ENCODE data around the gene HLA-DRA.
"Not testable (repeated sequence)": the region's sequence is repeated elsewhere in the genome, so short reads cannot be mapped to it uniquely, and the experiment has no call there.

Gene HLA-DRA

GRCh38 chr6:32432050-32432450, 7.6 kb upstream of the HLA-DRA start:
- DNase-seq, result no peak

DNA sequence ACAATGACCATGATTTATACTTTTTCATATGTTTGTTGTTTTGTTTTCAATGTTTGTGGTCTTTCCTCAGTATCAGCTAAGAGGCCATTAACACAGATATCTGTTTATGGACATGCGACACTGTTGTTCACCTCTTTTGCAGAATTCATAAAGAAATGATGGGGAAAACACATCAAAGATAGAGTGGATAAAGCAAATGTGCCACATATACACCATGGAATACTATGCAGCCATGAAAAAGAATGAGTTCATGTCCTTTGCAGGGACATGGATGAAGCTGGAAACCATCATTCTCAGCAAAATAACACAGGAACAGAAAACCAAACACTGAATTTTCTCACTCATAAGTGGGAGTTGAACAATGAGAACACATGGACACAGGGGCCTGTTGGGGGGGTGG, 5.7 kb upstream of the HLA-DRA start:
- not testable (repeated sequence) for DNase-seq

DNA sequence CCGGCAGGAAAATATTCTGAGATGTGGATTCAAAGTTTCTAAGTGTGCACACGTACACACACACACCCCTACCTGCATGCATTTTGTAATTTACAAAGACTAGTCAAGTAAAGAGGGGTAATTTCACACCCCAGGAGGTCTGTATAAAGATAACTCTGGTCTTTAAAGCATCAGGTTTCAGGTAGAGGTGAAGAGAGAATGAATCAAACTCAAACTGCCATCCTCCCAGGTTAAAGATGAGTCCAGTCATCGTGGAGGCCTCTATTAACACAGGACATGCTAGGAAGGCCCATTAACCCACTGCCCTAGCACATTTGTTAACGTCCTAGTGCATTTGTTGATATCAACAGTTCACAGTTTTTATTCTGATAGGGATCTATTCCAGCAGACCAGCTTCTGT, 3.5 kb upstream of the HLA-DRA start:
- DNase-seq, result no peak

GRCh38 chr6:32436995-32437836, 2.5 kb upstream of the HLA-DRA start:
- DNase-seq, result no peak

DNA sequence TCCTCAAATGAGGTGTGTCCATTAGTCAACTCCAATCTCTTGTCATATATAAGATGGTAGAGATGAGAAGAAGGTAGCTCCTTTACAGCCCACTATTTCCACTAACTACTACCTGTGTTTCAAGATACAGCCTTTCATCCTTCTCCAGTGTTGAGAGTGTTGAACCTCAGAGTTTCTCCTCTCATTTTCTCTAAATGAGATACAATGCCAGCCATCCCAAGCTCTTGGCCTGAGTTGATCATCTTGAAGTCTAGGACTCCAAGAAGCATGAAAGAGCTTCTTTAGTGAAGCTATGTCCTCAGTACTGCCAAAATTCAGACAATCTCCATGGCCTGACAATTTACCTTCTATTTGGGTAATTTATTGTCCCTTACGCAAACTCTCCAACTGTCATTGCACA, 548 bp upstream of the HLA-DRA start:
- DNase-seq, result no peak

- DNase-seq, result no peak
These were observed 2.6 kb downstream of the HLA-DRA start for GRCh38 chr6:32442243-32442667.

DNA sequence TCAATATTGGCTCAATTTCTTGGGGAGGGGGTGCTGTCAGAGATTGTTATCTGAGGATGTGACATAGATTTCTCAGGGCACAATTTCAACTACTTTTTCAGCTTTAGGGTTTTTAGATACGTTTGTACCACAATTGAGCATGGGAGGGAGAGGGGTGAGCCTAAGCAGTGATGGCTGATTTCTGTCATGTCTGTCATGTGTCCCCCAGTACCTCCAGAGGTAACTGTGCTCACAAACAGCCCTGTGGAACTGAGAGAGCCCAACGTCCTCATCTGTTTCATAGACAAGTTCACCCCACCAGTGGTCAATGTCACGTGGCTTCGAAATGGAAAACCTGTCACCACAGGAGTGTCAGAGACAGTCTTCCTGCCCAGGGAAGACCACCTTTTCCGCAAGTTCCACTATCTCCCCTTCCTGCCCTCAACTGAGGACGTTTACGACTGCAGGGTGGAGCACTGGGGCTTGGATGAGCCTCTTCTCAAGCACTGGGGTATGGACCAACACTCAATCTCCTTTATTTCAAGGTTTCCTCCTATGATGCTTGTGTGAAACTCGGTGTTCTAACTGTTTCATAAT, 3.4 kb downstream of the HLA-DRA start:
- DNase-seq, result no peak

DNA sequence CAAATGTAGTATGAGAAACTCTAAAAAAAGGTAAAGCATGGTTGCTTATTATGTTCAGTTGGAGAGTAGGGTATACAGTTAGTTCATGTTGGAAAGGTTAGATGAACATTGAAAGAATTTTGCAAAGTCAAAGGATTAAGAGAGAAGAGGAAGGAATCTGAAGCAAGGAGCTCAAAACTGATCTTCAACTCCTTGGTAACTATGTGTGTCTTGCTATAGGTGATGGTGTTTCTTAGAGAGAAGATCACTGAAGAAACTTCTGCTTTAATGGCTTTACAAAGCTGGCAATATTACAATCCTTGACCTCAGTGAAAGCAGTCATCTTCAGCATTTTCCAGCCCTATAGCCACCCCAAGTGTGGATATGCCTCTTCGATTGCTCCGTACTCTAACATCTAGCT, 4.7 kb downstream of the HLA-DRA start:
- no peak for DNase-seq

- DNase-seq, result no peak
These were observed 5.7 kb downstream of the HLA-DRA start for GRCh38 chr6:32445321-32445854.

DNA sequence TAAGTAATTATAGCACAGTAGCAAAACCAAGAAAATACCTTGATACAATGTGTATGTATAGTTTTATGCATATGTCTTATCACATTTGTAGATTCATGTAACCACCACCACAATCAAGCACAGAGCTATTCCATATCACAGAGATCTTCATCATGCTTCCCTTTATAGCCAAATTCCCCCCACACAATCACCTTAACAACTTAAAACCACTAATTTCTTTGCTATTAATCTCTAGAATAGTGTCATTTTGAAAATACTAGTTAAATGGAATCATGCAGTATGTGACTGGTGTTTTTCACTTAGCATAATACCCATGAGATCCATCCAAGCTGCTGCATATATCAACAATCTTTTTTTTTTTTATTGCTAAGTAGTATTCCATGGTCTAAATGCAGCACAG, 8.2 kb downstream of the HLA-DRA start:
- no peak for DNase-seq

DNA sequence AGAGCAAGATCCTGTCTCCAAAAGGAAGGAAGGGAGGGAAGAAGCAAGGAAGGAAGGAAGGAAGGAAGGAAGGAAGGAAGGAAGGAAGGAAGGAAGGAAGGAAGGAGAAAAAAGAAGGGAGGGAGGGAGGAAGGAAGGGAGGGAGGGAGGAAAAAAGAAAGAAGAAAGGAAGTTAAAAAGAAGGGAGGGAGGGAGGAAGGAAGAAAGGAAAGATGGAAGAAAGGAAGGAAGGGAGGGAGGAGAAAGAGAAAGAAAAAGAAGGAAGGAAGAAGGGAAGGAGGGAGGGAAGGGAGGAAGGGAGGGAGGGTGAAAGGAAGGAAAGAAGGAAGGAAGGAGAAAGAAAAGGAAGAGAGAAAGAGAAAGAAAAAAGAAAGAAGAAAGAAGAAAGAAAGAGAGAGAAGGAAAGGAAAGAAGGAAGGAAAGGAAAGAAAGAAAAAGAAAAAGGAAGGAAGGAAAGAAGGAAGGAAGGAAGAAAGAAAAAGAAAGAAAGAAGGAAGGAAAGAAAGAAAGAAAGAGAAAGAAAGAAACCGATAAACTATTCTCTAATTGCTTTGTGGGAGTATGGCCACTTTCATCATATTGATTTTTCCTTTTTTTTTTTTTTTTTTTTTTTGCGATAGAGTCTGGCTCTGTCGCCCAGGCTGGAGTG, 9.5 kb downstream of the HLA-DRA start:
- DNase-seq, result no peak

GRCh38 chr6:32457054-32457453, 17.4 kb downstream of the HLA-DRA start:
- no peak for DNase-seq

DNA sequence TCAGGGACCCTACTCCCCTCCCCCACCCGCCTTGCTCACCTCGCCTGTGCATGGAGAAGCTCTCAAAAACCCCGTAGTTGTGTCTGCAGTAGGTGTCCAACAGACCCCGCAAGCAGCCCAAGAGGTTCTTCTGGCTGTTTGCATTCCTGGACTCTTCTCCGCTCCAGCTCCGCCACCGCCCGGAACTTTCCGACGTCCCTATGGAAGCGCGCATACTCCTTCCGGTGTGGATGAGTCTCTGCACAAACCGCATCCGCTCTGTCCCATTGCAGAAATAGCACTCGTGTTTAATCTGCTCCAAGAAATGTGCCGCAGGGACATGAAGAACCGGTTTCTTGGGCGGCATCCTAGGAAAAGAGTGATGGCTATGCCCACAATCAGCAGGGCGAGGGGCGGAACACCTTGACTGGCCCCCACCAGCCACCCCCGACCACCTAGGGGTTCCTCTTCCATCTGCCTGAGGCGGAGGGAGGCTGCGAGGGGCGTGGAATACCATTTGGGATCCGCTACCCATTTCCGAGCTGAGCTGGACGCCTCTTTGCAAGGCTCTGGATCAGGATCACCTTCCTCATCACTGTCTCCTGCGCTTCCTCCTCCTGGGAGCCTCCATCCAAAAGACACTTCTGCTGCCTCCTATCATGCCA, 20.2 kb downstream of the HLA-DRA start:
- no peak for DNase-seq

GRCh38 chr6:32460528-32460927, 20.8 kb downstream of the HLA-DRA start:
- no peak for DNase-seq

DNA sequence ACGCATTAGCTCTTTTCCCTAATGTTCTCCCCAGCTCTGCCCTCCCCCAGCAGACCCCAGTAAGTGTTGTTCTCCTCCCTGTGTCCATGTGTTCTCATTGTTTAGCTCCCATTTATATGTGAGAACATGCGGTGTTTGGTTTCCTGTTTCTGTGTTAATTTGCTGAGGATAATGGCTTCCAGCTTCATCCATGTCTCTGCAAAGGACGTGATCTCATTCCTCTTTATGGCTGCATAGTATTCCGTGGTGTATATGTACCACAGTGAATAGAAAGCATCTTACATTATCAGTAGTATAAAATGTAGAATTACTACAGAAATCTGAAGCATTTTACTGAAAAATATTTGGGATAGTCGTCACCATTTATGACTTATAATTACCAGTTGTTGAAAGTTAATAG, 21.8 kb downstream of the HLA-DRA start:
- no peak for DNase-seq

GRCh38 chr6:32462609-32463008, 22.9 kb downstream of the HLA-DRA start:
- DNase-seq, result no peak

- not testable (repeated sequence) for DNase-seq
These were observed 28.2 kb downstream of the HLA-DRA start for GRCh38 chr6:32467743-32468503.

DNA sequence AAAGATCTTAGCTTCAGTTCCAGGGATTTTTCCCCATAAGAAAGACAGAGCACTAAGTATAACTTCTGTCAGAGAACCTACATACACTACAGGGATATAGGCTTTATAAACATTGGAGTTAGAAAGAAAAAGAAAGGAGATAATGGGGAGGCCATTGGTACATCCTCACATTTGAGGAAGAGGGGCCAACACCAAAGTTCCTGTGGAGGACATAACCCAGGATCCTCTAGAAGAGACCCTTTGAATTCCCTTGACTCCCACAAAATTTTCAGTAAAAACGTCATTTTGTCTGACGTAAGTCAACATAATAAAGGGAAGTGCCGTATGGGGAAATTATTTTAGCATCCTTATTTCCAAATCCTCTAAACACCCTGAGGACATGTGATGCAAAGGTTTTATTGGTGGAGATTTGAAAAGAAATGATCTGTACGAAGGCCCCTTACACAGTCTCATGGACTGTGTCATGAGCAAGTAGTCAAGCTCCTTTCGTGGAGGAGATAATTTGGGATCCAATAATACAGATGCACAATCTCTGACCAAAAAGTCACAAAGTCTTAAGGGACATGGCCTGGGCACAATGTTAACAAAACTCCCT, 33.2 kb downstream of the HLA-DRA start:
- DNase-seq, result no peak

GRCh38 chr6:32473376-32474348, 34.0 kb downstream of the HLA-DRA start:
- DNase-seq, result not testable (repeated sequence)

- DNase-seq, result no peak
These were observed 35.9 kb downstream of the HLA-DRA start for GRCh38 chr6:32475392-32476206.
